HepG2 (cell line): ENCODE data around the gene CERT1. TPM values are rescaled to one million over a fixed set of nuclear protein-coding genes. Genes with fewer than 3 reads are reported as not detected.
A peak's percentile ranks its signal among the peaks of the same experiment; 100 is the strongest.

Experiments used
- ATAC-seq: fragments of 200-7000 bp; cut with Tn5 transposase; 3 replicates; pipeline ENCODE4 v1.9.1; 2020; ENCODE audit warnings: mild to moderate bottlenecking, moderate library complexity
- BruUV-seq: library from RNA; stranded (reverse); fragments of 400-500 nt; replicated peaks from 2 replicates; lab custom pipeline; 2021; lab: Mats Ljungman, UMichigan
- CTCF ChIA-PET: fragments of 300-600 bp; formaldehyde crosslinking; extraction: SDS; loops from one replicate; lab custom pipeline; 2021; ENCODE audit warnings: low total read pairs, inconsistent platforms, low intra/inter-chr PET ratio; lab: Yijun Ruan, JAX
- POLR2A ChIA-PET: fragments of 350-600 bp; sonication (Branson Sonifier 250); formaldehyde crosslinking; loops from one replicate; lab custom pipeline; 2020; ENCODE audit warnings: antibody characterized with exemption, inconsistent platforms; lab: Yijun Ruan, JAX
- DNase-seq: peaks from one replicate; pipeline ENCODE4 v3.0.0-alpha.2; 2015; ENCODE audit warnings: low spot score
- FAIRE-seq: peaks from 3 replicates; lab custom pipeline; 2011; peaks lifted over from hg19 to GRCh38; lab: Jason Lieb, UNC
- H2AFZ ChIP-seq: one replicate; pipeline ENCODE4 v1.6.1; 2011; ENCODE audit warnings: low read length, inconsistent platforms
- H3K27ac ChIP-seq: fragments of 300-600 bp; 3 replicates; pipeline ENCODE4 v1.8.0; 2011; ENCODE audit warnings: mixed run types, mild to moderate bottlenecking, mixed read lengths, low read length, inconsistent platforms; ENCODE audit not compliant: insufficient read depth; ENCODE audit errors: extremely low read length
- H3K27me3 ChIP-seq, 2 experiments: fragments of 200-600 bp in 1 of 2; 2 replicates in 1 of 2; 3 replicates in 1 of 2; pipeline versions ENCODE4 v1.6.0 to v1.8.0; 2011; ENCODE audit warnings: low read length in 2 of 2, mild to moderate bottlenecking in 2 of 2, moderate library complexity in 2 of 2, inconsistent platforms in 1 of 2; ENCODE audit not compliant: insufficient read depth in 2 of 2, control insufficient read depth in 1 of 2
- H3K36me3 ChIP-seq, 2 experiments: fragments of 200-600 bp in 1 of 2; replicated peaks in 1 of 2; 2 replicates in 1 of 2; 3 replicates in 1 of 2; pipeline versions ENCODE4 v1.5.1 to v1.8.0; 2011; ENCODE audit warnings: low read length in 2 of 2, inconsistent platforms in 1 of 2; ENCODE audit not compliant: insufficient read depth in 2 of 2, control insufficient read depth in 1 of 2
- H3K4me1 ChIP-seq: 2 replicates; pipeline ENCODE4 v1.5.1; 2012; ENCODE audit warnings: low read length, inconsistent platforms; ENCODE audit not compliant: insufficient read depth
- H3K4me2 ChIP-seq: 2 replicates; pipeline ENCODE4 v1.6.0; 2011; ENCODE audit warnings: low read depth, low read length, inconsistent platforms
- H3K4me3 ChIP-seq, 3 experiments: fragments of 200-600 bp in 1 of 3; sonication (generic), shearing (Covaris generic) in 1 of 3; replicated peaks in 1 of 3; 2 replicates each; pipeline ENCODE4 v1.5.1; 2011 to 2016; ENCODE audit warnings: low read length in 3 of 3, inconsistent platforms in 2 of 3, low read depth in 2 of 3, mild to moderate bottlenecking in 2 of 3, control low read depth in 1 of 3, mixed read lengths in 1 of 3; ENCODE audit not compliant: insufficient read depth in 1 of 3
- H3K79me2 ChIP-seq: one replicate; pipeline ENCODE4 v1.6.1; 2011; ENCODE audit warnings: low read length, inconsistent platforms; ENCODE audit not compliant: insufficient read depth
- H3K9ac ChIP-seq: 2 replicates; pipeline ENCODE4 v1.6.0; 2011; ENCODE audit warnings: mild to moderate bottlenecking, low read depth, low read length, inconsistent platforms; ENCODE audit not compliant: insufficient read depth
- H3K9me3 ChIP-seq: 2 replicates; pipeline ENCODE4 v1.5.1; 2012; ENCODE audit warnings: mild to moderate bottlenecking, low read length
- H4K20me1 ChIP-seq: 2 replicates; pipeline ENCODE4 v1.6.0; 2011; ENCODE audit warnings: inconsistent platforms, mild to moderate bottlenecking, low read length, moderate library complexity; ENCODE audit not compliant: insufficient read depth
- FOXP1 ChIP-seq, 2 experiments: fragments of 450-650 bp in 1 of 2; IDR thresholded peaks; 2 replicates each; pipeline ENCODE4 v1.6.1; 2017 to 2018; ENCODE audit warnings: antibody characterized with exemption in 1 of 2
- LCORL ChIP-seq, 2 experiments: fragments of 450-650 bp in 1 of 2; sonication (generic) in 1 of 2; formaldehyde crosslinking in 1 of 2; IDR thresholded peaks; 2 replicates each; pipeline versions ENCODE4 v1.5.0 to v1.6.1; 2017 to 2020; ENCODE audit warnings: antibody characterized with exemption in 1 of 2, missing genetic modification reagents in 1 of 2
- MAFK ChIP-seq, 2 experiments: IDR thresholded peaks in 1 of 2; conservative IDR thresholded peaks in 1 of 2; 2 replicates each; pipeline ENCODE4 v1.6.1; 2011; ENCODE audit warnings: improper control_type of control experiment in 2 of 2, low read length in 2 of 2
- PLRG1 ChIP-seq: fragments of 450-650 bp; conservative IDR thresholded peaks from 2 replicates; pipeline ENCODE4 v1.6.1; 2016
- YY1 ChIP-seq: IDR thresholded peaks from 2 replicates; pipeline ENCODE4 v1.6.1; 2011; ENCODE audit warnings: low read length, low read depth, moderate library complexity, mild to moderate bottlenecking; ENCODE audit not compliant: insufficient read depth, insufficient replicate concordance
- ZFP82 ChIP-seq: sonication (generic); formaldehyde crosslinking; IDR thresholded peaks from 2 replicates; pipeline ENCODE4 v1.5.1; 2020; ENCODE audit warnings: mild to moderate bottlenecking, missing genetic modification reagents, borderline replicate concordance
- ZNF230 ChIP-seq: sonication (generic); formaldehyde crosslinking; IDR thresholded peaks from 2 replicates; pipeline ENCODE4 v1.4.0; 2020; ENCODE audit warnings: mild to moderate bottlenecking, missing genetic modification reagents
- ZNF549 ChIP-seq: sonication (generic); formaldehyde crosslinking; IDR thresholded peaks from 2 replicates; pipeline ENCODE4 v1.5.0; 2020; ENCODE audit warnings: missing genetic modification reagents
- ZXDC ChIP-seq: sonication (generic); formaldehyde crosslinking; IDR thresholded peaks from 2 replicates; pipeline ENCODE4 v1.5.0; 2020; ENCODE audit warnings: mild to moderate bottlenecking, missing genetic modification reagents
- WGBS: methylation state at CpG from one replicate; pipeline ENCODE4 v1.1.6; 2017; ENCODE audit warnings: low lambda C conversion rate; 5-methylcytosine and 5-hydroxymethylcytosine counted together
- in situ Hi-C: cut with HindIII; loops from 2 replicates; pipeline ENCODE4 v1.10.0; 2017; ENCODE audit warnings: low pct_unique_long_range_greater_than_20kb; ENCODE audit not compliant: extremely low pct_ligation_motif_present
- intact Hi-C: fragments of 100-400 bp; cut with micrococcal nuclease; formaldehyde crosslinking; loops from one replicate; pipeline ENCODE4 v1.10.0; 2022; ENCODE audit not compliant: unreplicated experiment
- polyA plus RNA-seq, 8 experiments: library from polyadenylated mRNA; depleted of rRNA in 3 of 8; stranded (reverse) in 7 of 8; unstranded in 1 of 8; fragments of >200 nt; fragmentation: Illumina TruSeq in 4 of 8; extraction: Trizol in 4 of 8; gene quantifications; 2 replicates each; pipeline versions ENCODE4 v1.2.1 to v1.2.3, GENCODE V29; 2011 to 2016; ENCODE audit warnings: low read depth in 4 of 8, missing spikeins in 1 of 8, mixed read lengths in 1 of 8; ENCODE audit not compliant: insufficient read depth in 1 of 8
- total RNA-seq, 5 experiments: library from RNA; depleted of rRNA; stranded (reverse); fragments of >200 nt; fragmentation: Illumina TruSeq; extraction: Trizol; gene quantifications; 2 replicates each; pipeline ENCODE4 v1.2.3, GENCODE V29; 2016; ENCODE audit warnings: low read depth in 1 of 5
- TF ChIP-seq, protein P1 (sequence below): sonication (generic); formaldehyde crosslinking; IDR thresholded peaks from 2 replicates; pipeline ENCODE4 v1.4.0; 2020; ENCODE audit warnings: low read depth, mild to moderate bottlenecking, missing genetic modification reagents

CERT1 gene
- total and polyA plus RNA-seq, 2 of the 13 experiments (the other 11 are each of a cell fraction or from before 2014, with no cell fraction given) = 8.2 to 12.7 TPM

GRCh38 chr5:75380099-75380498 is 131.3 kb downstream of the CERT1 start (continued):
- TF ChIP-seq, protein P1, sequence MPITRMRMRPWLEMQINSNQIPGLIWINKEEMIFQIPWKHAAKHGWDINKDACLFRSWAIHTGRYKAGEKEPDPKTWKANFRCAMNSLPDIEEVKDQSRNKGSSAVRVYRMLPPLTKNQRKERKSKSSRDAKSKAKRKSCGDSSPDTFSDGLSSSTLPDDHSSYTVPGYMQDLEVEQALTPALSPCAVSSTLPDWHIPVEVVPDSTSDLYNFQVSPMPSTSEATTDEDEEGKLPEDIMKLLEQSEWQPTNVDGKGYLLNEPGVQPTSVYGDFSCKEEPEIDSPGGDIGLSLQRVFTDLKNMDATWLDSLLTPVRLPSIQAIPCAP (CRISPR knock-in tag) = no peak
- no peak for TF ChIP-seq YY1
- no peak for TF ChIP-seq ZFP82 (CRISPR knock-in tag)
- TF ChIP-seq MAFK (conservative IDR thresholded peaks at IDR 0.05 in 1 of 2, IDR thresholded peaks at IDR 0.05 in 1 of 2; ENCODE audit: low read length in 2 of 2) = peak; percentile 49 to 79
- TF ChIP-seq LCORL (IDR thresholded peaks at IDR 0.05) = no peak
- TF ChIP-seq LCORL (CRISPR knock-in tag; IDR thresholded peaks at IDR 0.05) = no peak
- no peak for TF ChIP-seq ZNF549 (CRISPR knock-in tag)

DNA sequence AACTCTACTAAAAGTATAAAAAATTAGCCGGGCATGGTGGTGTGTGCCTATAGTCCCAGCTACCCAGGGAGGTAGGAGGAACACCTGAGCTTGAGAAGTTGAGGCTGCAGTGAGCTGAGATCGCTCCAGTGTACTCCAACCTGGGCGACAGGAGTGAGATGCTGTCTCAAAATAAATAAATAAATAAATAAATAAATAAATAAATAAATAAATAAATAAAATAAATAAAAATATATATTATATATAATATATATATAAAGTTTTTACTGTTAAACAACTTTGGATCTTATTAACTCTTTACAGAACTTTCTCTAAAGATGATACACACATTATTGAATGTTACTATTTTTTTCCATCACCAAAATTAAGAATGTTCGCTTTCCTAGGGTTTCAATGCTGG is 136.0 kb downstream of the CERT1 start:
- Histone ChIP-seq H3K4me1 (peaks cover 16% of the 10 kb centered on the region), H3K4me3 (no peak overlapping the region), H4K20me1 (no peaks in the 10 kb centered on the region), H3K4me2 (no peak overlapping the region), H3K27ac (no peak overlapping the region), H3K79me2 (no peaks in the 10 kb centered on the region), H3K36me3 (peaks cover 3 to 32% of the 10 kb centered on the region in 2 experiments), H3K9me3 (no peaks in the 10 kb centered on the region), H2AFZ (no peak overlapping the region), H3K9ac (no peak overlapping the region), H3K27me3 (no peaks in the 10 kb centered on the region)
- POLR2A ChIA-PET = interaction anchor here (0.7 to 1.5 kb wide), 2 partner anchors 38 to 39 kb away, joined by 3 read pairs; partner anchors contain the start of gene HMGCR
- DNase-seq (no peak), FAIRE-seq (no peak), ATAC-seq (no peak)
- in situ Hi-C loops (no loop called here), intact Hi-C loops (no loop called here)
- TF ChIP-seq PLRG1 (no peak), ZXDC (CRISPR knock-in tag) (no peak), ZNF230 (CRISPR knock-in tag) (no peak), FOXP1 (IDR thresholded peaks at IDR 0.05) (no peak), FOXP1 (CRISPR knock-in tag; IDR thresholded peaks at IDR 0.05) (no peak)
- CTCF ChIA-PET = no interaction called here
- BruUV-seq = no TSS peak
- WGBS = 95% methylated on average over 4 of the region's 4 CpGs
